Measurements from ENCODE around the gene RTP2.
A peak's percentile ranks its signal among the peaks of the same experiment; 100 is the strongest.

Gene RTP2

GRCh38 chr3:187738331-187739093, 36.2 kb upstream of the RTP2 start:
- peak; percentile 76 for DNase-seq (ENCODE audit: low spot score)

GRCh38 chr3:187738071-187738330, 35.6 kb upstream of the RTP2 start:
- no peak for DNase-seq (ENCODE audit: low spot score)

- DNase-seq (ENCODE audit: low spot score): peak; percentile 56
Observed at GRCh38 chr3:187737368-187738070, 35.2 kb upstream of the RTP2 start.

GRCh38 chr3:187737006-187737367, 34.6 kb upstream of the RTP2 start:
- DNase-seq (ENCODE audit: low spot score): peak; percentile 26

GRCh38 chr3:187736418-187736871, 34.1 kb upstream of the RTP2 start:
- peak; percentile 81 for DNase-seq (ENCODE audit: low spot score)

- no peak for DNase-seq (ENCODE audit: low spot score)
Observed at GRCh38 chr3:187735837-187736236, 33.5 kb upstream of the RTP2 start.

- peak; percentile 13 for DNase-seq (ENCODE audit: low spot score)
Observed at GRCh38 chr3:187735383-187735782, 33.0 kb upstream of the RTP2 start.

GRCh38 chr3:187734841-187735240, 32.5 kb upstream of the RTP2 start:
- DNase-seq (ENCODE audit: low spot score): no peak

GRCh38 chr3:187733371-187733770, 31.0 kb upstream of the RTP2 start:
- DNase-seq (ENCODE audit: low spot score): no peak

GRCh38 chr3:187729598-187729997, 27.2 kb upstream of the RTP2 start:
- no peak for DNase-seq (ENCODE audit: low spot score)

- no peak for DNase-seq (ENCODE audit: low spot score)
Observed at GRCh38 chr3:187728940-187729583, 26.7 kb upstream of the RTP2 start.

- DNase-seq (ENCODE audit: low spot score): no peak
Observed at GRCh38 chr3:187728248-187728647, 25.9 kb upstream of the RTP2 start.

- no peak for DNase-seq (ENCODE audit: low spot score)
Observed at GRCh38 chr3:187726564-187726963, 24.2 kb upstream of the RTP2 start.

- DNase-seq (ENCODE audit: low spot score): no peak
Observed at GRCh38 chr3:187725653-187726370, 23.5 kb upstream of the RTP2 start.

- DNase-seq (ENCODE audit: low spot score): no peak
Observed at GRCh38 chr3:187725224-187725623, 22.9 kb upstream of the RTP2 start.

GRCh38 chr3:187722206-187722612, 19.9 kb upstream of the RTP2 start:
- DNase-seq (ENCODE audit: low spot score): no peak

GRCh38 chr3:187721055-187721454, 18.7 kb upstream of the RTP2 start:
- no peak for DNase-seq (ENCODE audit: low spot score)

GRCh38 chr3:187720337-187720670, 17.9 kb upstream of the RTP2 start:
- DNase-seq (ENCODE audit: low spot score): no peak

- no peak for DNase-seq (ENCODE audit: low spot score)
Observed at GRCh38 chr3:187719628-187720336, 17.4 kb upstream of the RTP2 start.

GRCh38 chr3:187718802-187719201, 16.4 kb upstream of the RTP2 start:
- no peak for DNase-seq (ENCODE audit: low spot score)

GRCh38 chr3:187717572-187717971, 15.2 kb upstream of the RTP2 start:
- no peak for DNase-seq (ENCODE audit: low spot score)

- DNase-seq (ENCODE audit: low spot score): peak; percentile 79
Observed at GRCh38 chr3:187714404-187714979, 12.1 kb upstream of the RTP2 start.
